ENCODE measurements around the gene CRTC1.

Gene CRTC1

GRCh38 chr19:18745931-18746330, 62.5 kb downstream of the CRTC1 start:
- no peak for DNase-seq (ENCODE audit: low spot score)

GRCh38 chr19:18746401-18747325, 63.2 kb downstream of the CRTC1 start:
- DNase-seq (ENCODE audit: low spot score): no peak

GRCh38 chr19:18749362-18750231, 66.1 kb downstream of the CRTC1 start:
- DNase-seq (ENCODE audit: low spot score): no peak

GRCh38 chr19:18750295-18750970, 67.0 kb downstream of the CRTC1 start:
- DNase-seq (ENCODE audit: low spot score): no peak

- DNase-seq (ENCODE audit: low spot score): no peak
These were observed 68.1 kb downstream of the CRTC1 start for GRCh38 chr19:18751571-18751970.

- no peak for DNase-seq (ENCODE audit: low spot score)
These were observed 71.0 kb downstream of the CRTC1 start for GRCh38 chr19:18754501-18754900.

GRCh38 chr19:18756896-18757295, 73.4 kb downstream of the CRTC1 start:
- DNase-seq (ENCODE audit: low spot score): no peak

GRCh38 chr19:18759304-18759994, 76.0 kb downstream of the CRTC1 start:
- no peak for DNase-seq (ENCODE audit: low spot score)

GRCh38 chr19:18759995-18760426, 76.5 kb downstream of the CRTC1 start:
- no peak for DNase-seq (ENCODE audit: low spot score)

- DNase-seq (ENCODE audit: low spot score): no peak
These were observed 77.2 kb downstream of the CRTC1 start for GRCh38 chr19:18760440-18761383.

GRCh38 chr19:18761531-18762110, 78.1 kb downstream of the CRTC1 start:
- DNase-seq (ENCODE audit: low spot score): no peak

- no peak for DNase-seq (ENCODE audit: low spot score)
These were observed 78.9 kb downstream of the CRTC1 start for GRCh38 chr19:18762125-18763023.

GRCh38 chr19:18763674-18764590, 80.5 kb downstream of the CRTC1 start:
- DNase-seq (ENCODE audit: low spot score): peak; percentile 91

- DNase-seq (ENCODE audit: low spot score): peak; percentile 66
These were observed 81.1 kb downstream of the CRTC1 start for GRCh38 chr19:18764591-18765051.

GRCh38 chr19:18765224-18765623, 81.7 kb downstream of the CRTC1 start:
- DNase-seq (ENCODE audit: low spot score): no peak

GRCh38 chr19:18768046-18768771, 84.7 kb downstream of the CRTC1 start:
- no peak for DNase-seq (ENCODE audit: low spot score)

Measured in AG20443 (cell line).